ENCODE data around the gene DLGAP4.
"Not testable (repeated sequence)": the region's sequence is repeated elsewhere in the genome, so short reads cannot be mapped to it uniquely, and the experiment has no call there.

The DLGAP4 gene

GRCh38 chr20:36564078-36564725, 258.1 kb downstream of the DLGAP4 start:
- not testable (repeated sequence) for DNase-seq (ENCODE audit: low read depth, low spot score)

GRCh38 chr20:36564726-36565121, 258.6 kb downstream of the DLGAP4 start:
- not testable (repeated sequence) for DNase-seq (ENCODE audit: low read depth, low spot score)

GRCh38 chr20:36565520-36565919, 259.4 kb downstream of the DLGAP4 start:
- DNase-seq (ENCODE audit: low read depth, low spot score), result no peak

GRCh38 chr20:36569847-36570429, 263.8 kb downstream of the DLGAP4 start:
- no peak for DNase-seq (ENCODE audit: low read depth, low spot score)

GRCh38 chr20:36571564-36572504, 265.7 kb downstream of the DLGAP4 start:
- DNase-seq (ENCODE audit: low read depth, low spot score), result no peak

- DNase-seq (ENCODE audit: low read depth, low spot score), result no peak
These were observed 266.6 kb downstream of the DLGAP4 start for GRCh38 chr20:36572701-36573102.

- DNase-seq (ENCODE audit: low read depth, low spot score), result no peak
These were observed 267.1 kb downstream of the DLGAP4 start, which contains the start of gene TGIF2 for GRCh38 chr20:36573103-36573797. Gene TGIF2 (plus strand): TSS chr20:36573597. CDS start chr20:36578775, 5,178 bp downstream.

GRCh38 chr20:36573798-36574365, 267.7 kb downstream of the DLGAP4 start:
- no peak for DNase-seq (ENCODE audit: low read depth, low spot score)

- DNase-seq (ENCODE audit: low read depth, low spot score), result no peak
These were observed 268.4 kb downstream of the DLGAP4 start for GRCh38 chr20:36574366-36575135.

GRCh38 chr20:36576081-36576445, 269.9 kb downstream of the DLGAP4 start:
- DNase-seq (ENCODE audit: low read depth, low spot score), result no peak
